Omental fat pad (tissue), 4 donors: Measurements from ENCODE around the gene NR6A1. TPM values are rescaled to one million over a fixed set of nuclear protein-coding genes. Genes with fewer than 3 reads are reported as not detected.

Experiments used
- ATAC-seq: fragments of 150-250 bp; one replicate; pipeline ENCODE4 v1.9.1; 2016; ENCODE audit warnings: mild to moderate bottlenecking, moderate library complexity; ENCODE audit not compliant: low FRiP score
- DNase-seq: peaks from one replicate; pipeline ENCODE4 v3.0.0-alpha.2; 2019; ENCODE audit warnings: low spot score
- total RNA-seq, 4 donors: library from RNA; depleted of rRNA; stranded (reverse); fragments of >200 nt; gene quantifications; one replicate each; pipeline ENCODE4 v1.1.0, GENCODE V29; 2016
- TF ChIP-seq, protein P1 (sequence below), 3 donors: fragments of 450-650 bp; IDR thresholded peaks; one replicate each; pipeline ENCODE4 v1.5.1; 2016 to 2017; ENCODE audit warnings: antibody characterized with exemption in 3 of 3, mild to moderate bottlenecking in 3 of 3, moderate library complexity in 2 of 3

The NR6A1 gene
- total RNA-seq, 4 donors from 2014 or later: 0.95 to 1.2 (median 1.0) TPM

DNA sequence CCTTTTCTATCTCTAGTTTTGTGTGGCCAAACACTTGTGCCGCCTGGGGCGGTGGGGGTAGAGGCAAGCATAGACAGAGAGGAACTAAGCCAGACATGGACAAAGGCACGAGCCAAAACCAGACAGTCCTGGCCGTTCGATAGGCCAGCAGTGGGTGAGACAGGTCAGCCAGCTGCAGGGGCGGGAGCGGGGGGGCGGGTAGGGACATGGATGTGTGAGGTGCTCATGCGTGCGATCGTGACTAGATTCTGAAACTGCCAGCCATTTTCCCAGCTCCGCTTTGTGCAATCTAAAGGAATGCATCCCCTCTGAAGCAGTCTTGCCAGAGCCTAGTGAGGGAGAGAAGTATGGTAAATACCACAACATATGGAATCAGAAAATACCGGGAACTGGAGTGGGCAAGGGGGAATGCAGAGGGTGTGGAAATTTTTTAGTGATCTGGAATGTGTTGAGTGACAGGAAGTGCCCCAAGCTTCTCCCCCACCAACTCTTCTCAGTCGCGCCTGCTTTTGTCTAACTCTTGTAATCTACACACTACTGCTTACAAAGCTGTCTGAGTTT is 111.9 kb downstream of the NR6A1 start:
- DNase-seq (peak; percentile 38), ATAC-seq (peak; percentile 54)
- TF ChIP-seq, protein P1, sequence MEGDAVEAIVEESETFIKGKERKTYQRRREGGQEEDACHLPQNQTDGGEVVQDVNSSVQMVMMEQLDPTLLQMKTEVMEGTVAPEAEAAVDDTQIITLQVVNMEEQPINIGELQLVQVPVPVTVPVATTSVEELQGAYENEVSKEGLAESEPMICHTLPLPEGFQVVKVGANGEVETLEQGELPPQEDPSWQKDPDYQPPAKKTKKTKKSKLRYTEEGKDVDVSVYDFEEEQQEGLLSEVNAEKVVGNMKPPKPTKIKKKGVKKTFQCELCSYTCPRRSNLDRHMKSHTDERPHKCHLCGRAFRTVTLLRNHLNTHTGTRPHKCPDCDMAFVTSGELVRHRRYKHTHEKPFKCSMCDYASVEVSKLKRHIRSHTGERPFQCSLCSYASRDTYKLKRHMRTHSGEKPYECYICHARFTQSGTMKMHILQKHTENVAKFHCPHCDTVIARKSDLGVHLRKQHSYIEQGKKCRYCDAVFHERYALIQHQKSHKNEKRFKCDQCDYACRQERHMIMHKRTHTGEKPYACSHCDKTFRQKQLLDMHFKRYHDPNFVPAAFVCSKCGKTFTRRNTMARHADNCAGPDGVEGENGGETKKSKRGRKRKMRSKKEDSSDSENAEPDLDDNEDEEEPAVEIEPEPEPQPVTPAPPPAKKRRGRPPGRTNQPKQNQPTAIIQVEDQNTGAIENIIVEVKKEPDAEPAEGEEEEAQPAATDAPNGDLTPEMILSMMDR (IDR thresholded peaks at IDR 0.05): no peak

DNA sequence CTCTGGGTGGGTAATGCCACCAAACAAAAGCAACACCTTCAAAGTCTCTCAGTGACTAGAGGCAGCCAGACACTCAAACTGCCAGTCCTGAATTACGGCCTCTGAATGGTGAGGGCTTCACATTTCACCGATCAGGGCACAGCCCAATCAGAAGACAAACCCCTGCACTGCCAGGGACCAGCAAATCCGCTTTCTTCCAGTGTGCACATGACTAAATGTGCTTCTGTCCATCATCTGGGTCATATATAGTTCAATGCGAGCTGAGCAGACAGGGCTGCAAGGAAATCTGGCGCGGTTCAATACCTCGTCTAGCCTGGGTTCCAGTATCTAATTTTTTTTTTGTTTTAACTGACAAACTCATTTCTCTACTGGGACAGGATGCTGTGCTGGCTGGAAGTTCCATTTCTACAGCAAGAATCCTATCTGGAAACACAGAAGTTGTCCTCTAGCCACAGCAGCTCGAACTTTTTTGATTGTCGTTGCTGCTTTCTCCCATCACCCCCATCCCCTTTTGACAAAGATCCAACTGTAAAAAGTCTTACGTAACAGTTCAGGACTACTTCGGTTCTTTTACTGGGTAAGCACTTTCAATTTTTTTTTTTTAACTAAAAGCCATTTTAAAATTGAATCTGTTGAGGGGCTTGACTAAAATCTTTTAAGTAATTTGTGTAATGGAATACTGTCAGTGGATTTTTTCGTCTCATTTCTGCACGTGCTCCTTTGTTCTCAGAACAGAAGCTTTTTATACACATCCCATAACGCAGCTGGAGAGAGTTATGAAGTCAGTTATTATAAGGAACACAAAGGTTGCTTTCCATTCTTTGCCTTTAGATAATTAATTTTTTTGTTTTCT is 112.7 kb downstream of the NR6A1 start:
- peak; percentile 92 for ATAC-seq
- TF ChIP-seq, protein P1 (IDR thresholded peaks at IDR 0.05): no peak
- no peak for DNase-seq

DNA sequence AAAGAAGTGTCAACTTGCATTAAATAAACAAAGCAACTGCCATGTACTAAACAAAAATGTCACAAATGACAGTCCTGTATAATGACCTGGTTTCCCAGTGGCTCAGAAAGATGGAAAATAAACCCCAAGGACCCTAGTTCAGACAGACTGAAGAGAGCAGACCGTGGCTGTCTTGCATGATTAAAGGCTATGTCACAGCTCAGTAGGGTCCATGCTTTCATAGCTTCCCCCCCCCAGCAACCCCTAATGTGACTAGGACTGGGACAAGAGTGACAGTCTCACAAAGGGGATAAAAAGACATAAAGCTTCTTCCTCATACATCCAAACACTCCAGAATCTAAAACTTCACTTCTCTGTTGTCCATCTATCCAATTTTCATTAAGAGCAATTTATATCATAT is 113.6 kb downstream of the NR6A1 start:
- ATAC-seq (no peak), DNase-seq (no peak)
- TF ChIP-seq, protein P1 (IDR thresholded peaks at IDR 0.05): no peak

DNA sequence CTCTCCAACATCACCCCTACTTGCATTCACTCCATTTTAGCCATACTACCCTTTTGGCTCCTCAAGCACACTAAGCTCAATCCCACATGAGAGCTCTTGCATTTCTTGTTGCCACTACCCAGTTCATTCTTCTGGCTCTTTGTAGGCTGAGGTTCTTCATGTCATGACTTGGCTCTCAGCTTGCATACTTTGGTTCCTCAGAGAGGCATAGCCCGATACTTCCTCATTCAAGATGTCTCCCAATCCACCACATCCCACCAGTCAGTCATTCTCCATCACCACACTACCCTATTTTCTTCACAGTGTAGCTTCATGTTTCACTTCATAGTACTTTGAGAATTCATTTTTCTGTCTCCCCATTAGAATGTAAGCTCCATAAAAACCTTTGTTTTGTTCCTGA is 116.7 kb downstream of the NR6A1 start:
- ATAC-seq: no peak
- TF ChIP-seq, protein P1 (IDR thresholded peaks at IDR 0.05): no peak

DNA sequence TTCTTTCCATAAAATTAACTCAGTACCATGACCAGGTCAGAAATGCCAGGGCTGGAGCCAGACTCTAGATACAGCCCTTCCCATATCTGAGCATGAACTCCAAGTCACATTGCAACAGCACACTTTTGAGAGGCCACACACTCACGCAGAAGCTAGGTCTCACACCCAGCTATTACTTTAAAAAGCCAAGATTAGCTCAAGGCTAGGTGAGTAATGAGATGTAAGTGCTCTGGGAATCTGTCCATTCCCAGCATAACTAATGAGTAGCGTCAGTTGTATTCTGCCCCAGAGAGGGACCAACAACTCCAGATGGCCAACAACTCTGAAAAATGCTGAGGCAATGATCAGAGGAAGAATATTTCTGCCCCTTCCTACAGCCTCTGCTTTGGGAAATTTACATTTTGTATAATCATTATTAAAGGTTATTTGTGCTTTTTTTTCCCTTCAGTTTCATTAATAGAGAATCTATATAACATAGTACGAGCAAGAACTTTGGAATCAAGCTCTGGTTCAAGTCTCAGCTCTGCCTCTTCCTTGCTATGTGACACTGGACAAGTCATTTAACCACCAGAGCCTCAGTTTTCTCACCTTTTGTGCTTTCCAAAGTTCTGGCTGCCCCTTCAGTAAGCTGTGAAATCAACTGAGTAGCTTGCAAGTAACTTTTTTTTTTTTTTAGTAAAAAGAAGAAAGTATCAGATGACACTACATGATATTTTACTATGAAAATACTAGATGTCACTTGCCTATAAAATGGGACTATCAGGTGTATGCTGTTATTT is 118.3 kb downstream of the NR6A1 start:
- TF ChIP-seq, protein P1 (IDR thresholded peaks at IDR 0.05): no peak
- DNase-seq (no peak), ATAC-seq (peak; percentile 54)

More for the DNA sequence above, 116.7 kb downstream of the NR6A1 start:
- no peak for DNase-seq

DNA sequence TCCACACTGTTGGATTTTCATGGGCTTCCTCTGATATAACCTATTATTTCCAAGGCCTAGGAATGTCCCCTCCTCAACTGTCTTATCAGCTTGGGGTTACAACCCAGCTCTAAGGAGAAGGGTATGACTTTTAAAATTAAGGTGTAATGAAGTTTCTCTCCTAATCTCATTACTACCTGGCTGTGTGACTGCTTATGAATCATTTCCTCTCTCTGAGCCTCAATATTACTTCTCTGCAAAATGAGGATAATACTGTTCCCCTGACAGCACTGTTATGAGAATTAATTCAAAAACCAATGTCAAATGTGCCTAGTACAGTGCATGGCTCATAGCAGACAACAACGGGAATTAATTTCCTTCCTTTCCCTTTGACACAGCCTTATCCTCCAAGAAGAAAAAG is 118.9 kb downstream of the NR6A1 start:
- TF ChIP-seq, protein P1 (IDR thresholded peaks at IDR 0.05): no peak
- ATAC-seq (no peak), DNase-seq (no peak)
